HTR-8/SVneo (cell line): ENCODE measurements around the gene MGMT.

Experiments
- DNase-seq: peaks from one replicate; pipeline ENCODE4 v3.0.0; 2011; ENCODE audit warnings: low spot score, mixed read lengths; ENCODE audit not compliant: insufficient read length
- FAIRE-seq: peaks from 2 replicates; lab custom pipeline; 2011; peaks lifted over from hg19 to GRCh38; lab: Jason Lieb, UNC

Gene MGMT

DNA sequence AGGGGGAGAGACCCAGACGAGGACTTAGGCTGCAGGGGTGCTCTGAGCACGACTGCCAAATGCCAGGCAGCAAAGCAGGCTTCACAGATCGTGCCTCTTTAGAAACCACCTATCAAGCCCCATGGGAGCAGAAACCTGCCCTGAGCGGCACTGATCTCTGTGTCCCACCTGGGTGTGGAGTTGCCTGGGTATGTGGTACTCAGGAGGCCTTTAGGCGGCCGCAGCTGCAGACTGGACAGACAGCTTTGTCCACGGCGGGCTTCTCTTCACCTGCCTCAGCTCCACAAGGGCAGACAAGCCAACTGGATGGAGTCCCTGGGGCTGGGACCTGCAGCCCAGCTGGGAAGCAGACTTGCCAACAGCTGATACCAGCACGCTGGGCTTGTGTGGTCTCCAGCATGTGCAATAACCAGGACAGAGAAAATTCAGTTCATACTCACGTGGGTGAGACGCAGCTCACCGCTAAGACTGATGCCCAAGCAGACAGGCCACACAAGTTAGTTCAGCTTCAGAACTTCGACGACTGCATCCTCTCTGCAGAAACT is 333.8 kb downstream of the MGMT start:
- DNase-seq = no peak
- no peak for FAIRE-seq

GRCh38 chr10:129807211-129807610 is 340.2 kb downstream of the MGMT start:
- FAIRE-seq (no peak), DNase-seq (no peak)

DNA sequence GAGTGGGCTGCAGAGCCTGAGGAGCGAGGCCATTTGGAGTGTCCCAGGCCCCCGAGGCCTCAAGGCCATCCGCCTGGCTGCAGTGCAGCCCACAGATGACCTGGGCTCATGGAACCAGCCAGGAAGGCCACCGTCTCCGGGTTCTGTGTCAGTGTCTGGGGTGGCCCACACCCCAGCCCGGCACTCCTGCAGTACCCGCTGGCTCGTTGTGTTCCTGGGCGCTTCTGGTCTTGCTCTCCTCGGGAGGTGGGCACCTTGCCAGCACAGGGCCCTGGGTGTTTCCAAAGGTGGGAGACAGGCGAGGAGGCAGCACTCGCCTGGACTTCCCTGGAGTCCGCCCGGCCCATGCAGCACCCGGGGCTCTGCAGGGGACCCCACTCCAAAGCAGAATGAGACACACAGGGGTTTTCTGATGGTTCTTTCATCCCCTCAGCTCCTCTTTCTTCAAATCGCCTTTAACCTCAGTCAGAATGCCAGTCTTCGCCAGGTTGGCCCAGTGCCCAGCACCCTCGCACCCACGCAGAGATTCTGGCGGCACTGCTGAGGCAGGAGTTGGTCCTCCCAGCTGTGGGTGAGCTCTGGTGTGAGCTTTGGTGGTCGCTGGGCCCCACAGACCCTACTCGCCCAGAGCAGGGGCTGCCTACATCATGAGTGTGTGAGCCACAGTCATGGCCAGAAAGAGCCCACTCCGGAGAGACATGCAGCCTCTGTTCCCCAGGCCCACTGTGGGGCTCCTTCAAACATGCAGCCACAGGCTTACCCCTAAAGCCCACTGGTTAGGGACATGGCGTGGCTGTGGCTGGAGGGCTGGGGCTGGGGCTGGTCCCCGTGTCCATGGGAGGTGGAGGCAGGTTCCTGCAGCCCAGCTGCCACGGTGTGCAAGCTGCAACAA is 341.3 kb downstream of the MGMT start:
- no peak for FAIRE-seq

GRCh38 chr10:129809431-129809830 is 342.4 kb downstream of the MGMT start:
- no peak for DNase-seq
- FAIRE-seq = no peak

More for the DNA sequence above, 341.3 kb downstream of the MGMT start:
- no peak for DNase-seq

DNA sequence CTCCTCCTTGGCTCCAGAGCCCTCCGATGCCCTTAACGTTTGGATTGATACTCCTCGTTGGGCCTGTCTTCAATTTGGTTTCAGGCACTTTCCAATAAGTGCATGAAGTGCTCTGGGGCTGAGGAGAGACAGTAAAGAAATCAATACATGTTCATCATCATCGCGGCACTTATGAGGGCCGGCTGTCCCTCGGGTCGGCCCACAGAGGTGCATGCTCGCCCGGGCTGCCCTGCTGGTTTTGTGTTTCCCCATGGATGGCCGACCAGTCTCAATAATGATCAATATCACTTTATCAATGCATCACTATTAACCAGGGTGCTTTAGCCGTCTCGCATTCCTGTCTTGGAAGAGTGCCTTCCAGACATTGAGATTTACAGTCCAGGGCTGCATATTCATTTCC is 342.8 kb downstream of the MGMT start:
- FAIRE-seq = no peak

DNA sequence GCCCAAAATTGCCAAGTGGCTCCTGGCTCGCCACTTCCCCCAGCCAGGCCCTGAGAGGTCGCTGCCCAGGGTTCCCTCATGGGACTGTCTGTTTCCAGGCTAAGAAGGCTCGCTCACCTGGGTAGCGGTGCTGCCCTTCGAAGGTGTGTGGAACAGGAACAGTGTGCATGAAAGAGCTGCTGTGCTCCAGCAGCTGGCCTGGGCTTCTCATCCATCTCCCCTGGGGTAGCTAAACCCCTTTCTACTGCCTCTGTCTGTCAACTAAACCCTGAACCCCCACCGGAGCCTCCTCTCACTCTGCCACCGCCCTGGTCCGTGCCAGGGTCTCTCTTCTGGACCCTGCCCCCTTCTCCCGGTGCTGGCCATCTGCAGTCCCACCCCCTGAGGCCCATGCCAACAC is 344.2 kb downstream of the MGMT start:
- no peak for DNase-seq
- FAIRE-seq = no peak

More for the DNA sequence above, 342.8 kb downstream of the MGMT start:
- DNase-seq = no peak

DNA sequence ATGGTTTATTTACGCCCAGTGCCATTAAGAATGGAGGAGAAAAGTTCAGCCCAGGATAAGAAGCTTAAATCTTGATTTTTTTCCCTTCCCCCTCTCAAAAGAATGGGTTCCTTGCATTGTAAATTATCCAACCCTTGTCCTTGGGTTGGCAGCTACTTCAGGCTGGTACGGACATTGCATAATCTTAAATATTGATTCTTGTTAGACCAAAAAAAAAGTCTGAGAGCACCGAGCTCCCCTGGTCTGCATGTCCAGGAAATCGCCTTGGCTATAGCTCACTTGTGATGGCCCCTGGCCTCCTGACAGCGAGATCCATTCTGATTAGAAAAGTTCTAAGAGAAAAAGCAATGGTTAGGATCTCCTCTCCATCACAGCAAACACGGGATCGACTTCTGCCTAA is 345.4 kb downstream of the MGMT start:
- DNase-seq (no peak), FAIRE-seq (no peak)

- DNase-seq (no peak), FAIRE-seq (no peak)
These were observed 347.9 kb downstream of the MGMT start for GRCh38 chr10:129814681-129815646.

GRCh38 chr10:129815898-129816655 is 349.0 kb downstream of the MGMT start:
- no peak for DNase-seq
- FAIRE-seq = no peak

DNA sequence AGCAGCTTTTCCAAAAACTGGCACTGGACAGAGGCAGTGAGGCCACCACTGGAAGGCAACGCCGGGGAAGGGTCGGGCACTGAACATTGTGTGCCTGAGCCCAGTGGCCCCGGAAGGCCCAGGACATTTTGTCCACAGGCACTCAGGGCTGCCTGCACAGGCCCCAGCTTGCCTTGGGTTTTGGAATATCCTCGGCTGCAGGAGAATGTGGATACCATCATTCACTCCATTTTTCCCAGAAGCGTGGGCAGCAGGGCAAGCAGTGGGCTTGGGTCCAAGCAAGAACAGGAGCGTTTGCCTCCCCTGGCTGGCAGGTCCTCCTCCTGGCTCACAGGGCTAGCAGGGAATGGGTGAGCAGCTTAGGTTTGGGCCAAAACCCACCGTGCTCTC is 349.6 kb downstream of the MGMT start:
- DNase-seq = no peak
- FAIRE-seq = no peak
